Activated CD4-positive, CD25-positive, alpha-beta regulatory T cell treated with anti-CD3 and anti-CD28 coated beads, Interleukin-2, amount 50 U/mL, for 24 hours (primary cell): ENCODE results near the gene LTB4R.

Experiments used
- ATAC-seq, 2 donors: fragments of 150-1000 bp; cut with Tn5 transposase; one replicate each; pipeline ENCODE4 v1.10.0; 2021; ENCODE audit warnings: mild to moderate bottlenecking in 1 of 2, moderate library complexity in 1 of 2

LTB4R gene

GRCh38 chr14:24310646-24311604 lies at the start of gene LTB4R:
TSS of gene LTB4R (plus strand) at chr14:24311502. CDS start at chr14:24315652, 4,150 bp downstream.
- ATAC-seq, result peak; percentile 86 to 88

- no peak for ATAC-seq
Observed at GRCh38 chr14:24261969-24262327, 49.4 kb upstream of the LTB4R start.

GRCh38 chr14:24262821-24263733 lies 48.2 kb upstream of the LTB4R start, which contains the start of gene TGM1:
TSS of gene TGM1 (minus strand) at chr14:24263177. CDS start at chr14:24262352, 825 bp downstream.
- no peak for ATAC-seq

GRCh38 chr14:24263848-24264247 lies 47.5 kb upstream of the LTB4R start:
- no peak for ATAC-seq

DNA sequence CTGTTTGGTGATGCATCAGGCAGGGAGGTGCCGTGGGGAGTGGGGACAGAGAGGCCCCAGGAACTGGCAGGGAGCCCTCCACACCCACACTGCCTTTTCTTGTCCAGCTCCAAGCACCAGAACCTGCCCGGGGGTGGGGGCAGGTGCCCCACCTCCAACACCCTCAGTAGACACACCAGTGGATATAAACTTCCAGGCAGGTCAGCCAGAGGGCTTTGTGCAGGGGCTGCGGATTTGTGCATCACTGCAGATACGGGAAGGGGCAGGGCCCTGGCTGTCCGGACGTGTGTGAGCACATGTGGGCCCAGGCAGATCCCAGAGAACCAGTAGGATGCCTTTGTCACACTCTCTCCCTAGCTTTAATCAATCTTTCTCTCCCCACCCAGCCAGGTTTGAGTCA lies 47.0 kb upstream of the LTB4R start:
- no peak for ATAC-seq

GRCh38 chr14:24266344-24267244 lies 44.7 kb upstream of the LTB4R start:
- no peak for ATAC-seq

- ATAC-seq, result no peak
Observed at GRCh38 chr14:24267516-24267915, 43.8 kb upstream of the LTB4R start.

- ATAC-seq, result no peak
Observed at GRCh38 chr14:24268225-24268624, 43.1 kb upstream of the LTB4R start.

- ATAC-seq, result no peak
Observed at GRCh38 chr14:24269368-24269767, 41.9 kb upstream of the LTB4R start.

DNA sequence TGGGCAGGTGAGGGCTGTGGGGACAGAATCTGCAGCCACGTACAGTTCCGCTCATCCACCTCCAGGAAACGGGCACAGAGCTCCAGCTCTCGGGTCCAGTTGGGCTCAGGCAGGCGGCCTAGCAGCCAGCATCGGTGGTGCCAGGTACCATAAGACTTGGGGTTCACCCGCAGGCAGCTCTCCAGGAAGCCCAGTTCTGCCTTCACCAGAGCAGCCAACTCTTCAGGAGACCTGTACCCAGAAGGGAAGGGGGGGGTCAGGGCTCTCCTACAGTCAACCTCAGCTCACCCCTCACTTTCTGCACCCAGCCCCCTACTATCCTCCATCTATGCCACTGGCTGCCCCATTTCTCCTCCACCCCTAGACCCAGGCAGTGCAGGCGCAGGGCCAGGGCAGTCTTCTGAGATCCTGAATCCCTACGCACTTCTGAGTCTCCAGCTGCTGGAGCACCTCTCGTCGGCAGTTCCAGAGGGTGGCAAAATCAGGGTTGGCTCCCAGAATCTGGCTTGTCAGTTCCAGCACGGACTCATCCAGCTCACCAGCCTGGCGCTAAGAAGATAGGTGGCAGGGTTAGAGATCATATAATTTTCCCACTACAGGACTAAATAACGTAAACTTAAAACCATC lies 41.3 kb upstream of the LTB4R start:
- no peak for ATAC-seq

- no peak for ATAC-seq
Observed at GRCh38 chr14:24270537-24271133, 40.7 kb upstream of the LTB4R start.

DNA sequence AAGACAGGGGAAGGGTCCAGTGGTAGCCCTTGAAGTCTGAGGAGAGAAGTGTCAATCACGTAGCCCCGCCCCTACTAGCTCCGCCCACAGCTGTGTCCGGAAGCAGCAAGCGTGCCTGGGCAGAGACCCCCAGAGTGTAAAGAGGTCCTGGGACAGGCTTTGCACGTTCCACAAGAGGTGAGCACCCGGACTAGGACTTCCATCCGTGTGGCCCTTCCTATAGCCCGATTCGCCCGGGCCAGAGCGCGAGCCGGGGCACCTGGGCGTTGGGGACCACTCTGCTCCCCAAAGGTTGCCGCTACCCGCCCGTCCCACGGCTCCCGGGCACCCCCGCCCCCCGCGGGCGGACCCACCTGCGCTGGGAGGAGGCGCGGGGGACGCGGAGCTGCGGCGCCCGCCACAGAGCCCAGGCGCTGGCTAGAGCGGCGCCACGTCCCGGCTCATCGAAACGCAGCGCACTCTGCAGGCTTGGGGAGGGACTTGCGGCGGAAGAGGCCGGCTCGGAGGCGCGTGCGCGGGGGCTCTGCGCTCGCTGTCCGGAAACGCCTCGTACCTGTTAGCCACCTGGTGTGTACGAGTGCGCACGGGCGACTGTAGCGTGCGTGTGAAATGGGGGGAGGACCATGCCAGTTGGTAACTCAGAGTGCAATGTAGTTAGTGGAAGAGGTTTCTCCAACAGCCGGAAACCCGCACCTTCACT lies 40.0 kb upstream of the LTB4R start, which contains the start of gene RABGGTA:
RABGGTA (minus strand) TSS at position 464 of the 700 bp plus-strand sequence. CDS start 482 bp downstream, outside the sequence.
- peak; percentile 83 to 89 for ATAC-seq

GRCh38 chr14:24271834-24272263 lies 39.5 kb upstream of the LTB4R start:
- no peak for ATAC-seq

- ATAC-seq, result no peak
Observed at GRCh38 chr14:24272467-24272866, 38.8 kb upstream of the LTB4R start.

DNA sequence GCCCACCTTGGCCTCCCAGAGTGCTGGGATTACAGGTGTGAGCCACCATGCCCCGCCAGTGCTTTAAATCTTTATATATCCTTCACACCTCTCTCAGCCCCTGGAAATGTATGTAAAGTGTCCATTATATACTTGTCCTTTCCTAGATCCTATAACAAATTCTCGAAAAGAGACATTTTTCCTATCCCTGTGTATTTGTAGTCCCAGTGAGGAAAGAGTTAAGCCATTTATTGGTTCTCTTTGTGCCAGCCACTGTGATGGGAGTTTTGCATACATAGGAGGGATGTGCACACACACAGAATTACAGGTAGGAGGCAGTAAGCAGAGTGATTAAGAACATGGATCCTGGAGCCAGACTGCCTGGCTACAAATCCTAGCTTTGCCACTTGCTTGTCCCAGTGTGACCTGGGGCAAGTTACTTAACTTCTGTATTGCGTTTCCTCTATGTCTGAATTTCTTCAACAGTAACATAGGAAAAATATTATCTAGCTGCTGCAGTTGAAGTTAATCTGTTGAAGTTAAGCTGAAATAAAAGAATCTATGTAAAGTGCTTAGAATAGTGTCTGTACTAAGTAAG lies 37.8 kb upstream of the LTB4R start:
- ATAC-seq, result no peak

DNA sequence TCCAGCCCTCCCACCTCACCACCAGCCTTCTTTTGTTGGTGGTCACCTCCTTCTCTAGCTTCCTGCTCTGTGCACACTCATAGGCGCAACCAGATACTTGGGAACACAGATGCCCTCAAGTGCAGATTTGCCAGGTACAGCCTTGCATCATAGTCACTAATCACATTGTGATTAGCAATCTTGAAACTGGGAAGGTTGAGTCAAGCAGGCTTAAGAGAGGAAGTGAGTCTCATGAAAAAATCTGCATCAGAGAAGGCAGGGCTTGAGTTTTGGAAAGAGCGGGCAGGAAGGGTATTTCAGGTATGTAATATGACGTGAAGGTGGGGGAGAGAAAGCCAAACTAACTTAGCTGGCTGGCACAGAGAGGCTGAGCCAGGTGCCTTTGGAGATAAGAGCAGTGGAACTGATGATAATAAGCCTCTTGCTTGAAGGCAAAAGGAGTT lies 37.2 kb upstream of the LTB4R start:
- peak; percentile 67 to 73 for ATAC-seq

DNA sequence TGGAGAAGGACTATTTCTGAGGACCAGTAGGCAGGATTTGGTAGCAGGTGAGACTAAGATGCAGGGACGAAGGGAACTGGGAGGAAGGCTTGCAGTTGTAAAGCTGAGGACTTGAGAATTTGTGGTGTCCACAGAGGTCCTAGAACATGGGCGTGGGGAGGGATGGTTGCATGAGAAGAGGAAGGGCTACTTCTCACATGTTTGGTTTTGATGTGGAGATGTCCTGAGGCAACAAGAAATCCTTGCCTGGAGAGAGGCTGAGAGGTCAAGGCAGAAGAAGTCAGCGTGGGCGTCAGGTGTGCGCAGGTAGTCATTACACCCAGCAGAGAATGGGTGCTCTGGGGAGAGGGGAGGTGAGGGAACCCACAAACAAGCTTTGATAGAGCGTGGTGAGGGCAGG lies 34.2 kb upstream of the LTB4R start:
- ATAC-seq, result no peak

DNA sequence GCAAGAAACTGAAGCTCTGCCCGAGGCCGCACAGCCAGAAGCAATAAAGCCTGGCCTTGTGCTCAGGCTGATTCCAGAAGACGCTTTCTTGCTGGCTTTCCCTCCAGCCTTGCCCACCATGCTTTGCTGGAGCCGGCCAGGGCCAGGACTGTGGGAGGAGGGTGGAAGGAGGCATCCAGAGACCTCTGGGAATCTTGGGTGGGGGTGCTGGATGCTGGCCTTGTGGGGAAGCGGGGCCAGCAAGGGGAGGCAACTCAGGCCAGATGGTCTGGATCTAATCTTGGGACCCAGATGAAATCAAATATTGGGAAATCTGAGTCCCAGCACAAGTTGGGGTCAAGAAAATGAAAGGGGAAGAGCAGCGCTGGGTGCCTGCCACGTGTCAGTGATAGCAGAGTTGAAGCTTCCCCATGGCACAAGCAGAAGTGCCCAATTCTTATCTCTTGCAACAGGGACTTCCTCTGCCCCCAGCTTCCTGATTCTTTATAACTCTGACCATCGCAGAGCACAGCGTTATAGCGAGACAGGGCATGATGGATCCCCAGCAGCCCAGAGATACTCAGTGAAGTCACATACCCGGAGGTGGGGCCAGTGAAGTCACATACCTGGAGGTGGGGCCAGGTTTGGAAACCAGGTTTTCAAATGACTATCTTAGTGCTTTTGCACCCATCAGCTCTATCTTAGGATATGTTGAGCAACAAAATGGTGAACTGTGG lies 33.5 kb upstream of the LTB4R start:
- no peak for ATAC-seq

DNA sequence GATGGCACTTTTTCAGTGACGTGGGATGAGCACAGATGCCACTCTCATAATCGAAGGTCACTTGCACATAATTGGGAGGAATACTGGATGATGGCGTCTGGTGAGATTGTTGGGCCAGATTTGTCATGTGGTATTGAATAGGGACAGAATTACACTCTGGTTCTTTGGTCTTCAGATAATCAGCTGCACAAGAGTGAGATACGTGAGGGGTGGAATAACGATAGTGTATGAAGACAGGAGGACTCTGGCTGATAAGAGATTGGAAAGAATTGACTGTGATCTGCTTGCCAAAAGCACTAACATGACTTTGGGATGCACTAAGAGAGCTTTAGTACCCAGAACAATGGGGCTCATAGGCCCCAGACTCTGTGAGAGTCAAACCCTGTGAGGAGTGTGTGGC lies 32.9 kb upstream of the LTB4R start:
- no peak for ATAC-seq
